Endothelial cell of umbilical vein (primary cell): ENCODE results near the gene MIS18A. TPM values are rescaled to one million over a fixed set of nuclear protein-coding genes. Genes with fewer than 3 reads are reported as not detected.

Experiments used
- Bru-seq: library from RNA; stranded (reverse); fragments of 400-500 nt; gene quantifications from one replicate; lab custom pipeline; 2021; lab: Mats Ljungman, UMichigan
- BruChase-seq, 2 experiments: library from RNA; stranded (reverse); fragments of 400-500 nt; gene quantifications; one replicate each; lab custom pipeline; 2021; lab: Mats Ljungman, UMichigan
- BruUV-seq: library from RNA; stranded (reverse); fragments of 400-500 nt; replicated peaks from 2 replicates; lab custom pipeline; 2021; lab: Mats Ljungman, UMichigan
- CTCF ChIA-PET: fragments of 300-600, 350-600 bp; sonication (Branson Sonifier 250); formaldehyde crosslinking; loops from one replicate; lab custom pipeline; 2021; ENCODE audit warnings: antibody characterized with exemption, inconsistent platforms; lab: Charles Lee
- POLR2A ChIA-PET: fragments of 300-600, 350-600 bp; sonication (Branson Sonifier 250); formaldehyde crosslinking; loops from one replicate; lab custom pipeline; 2021; ENCODE audit warnings: antibody characterized with exemption, inconsistent platforms; lab: Charles Lee
- DNase-seq: peaks from one replicate; pipeline ENCODE4 v3.0.0-alpha.2; 2011; ENCODE audit warnings: low read depth, low spot score
- FAIRE-seq: peaks from 2 replicates; lab custom pipeline; 2011; peaks lifted over from hg19 to GRCh38; lab: Jason Lieb, UNC
- H2AFZ ChIP-seq: 2 replicates; pipeline ENCODE4 v1.6.0; 2012; ENCODE audit warnings: low read depth, low read length, control low read depth, inconsistent platforms
- H3K27ac ChIP-seq: 2 replicates; pipeline ENCODE4 v1.5.1; 2011; ENCODE audit warnings: low read depth, mild to moderate bottlenecking, control low read depth, low read length, moderate library complexity; ENCODE audit not compliant: insufficient read depth
- H3K27me3 ChIP-seq, 2 experiments: 2 replicates each; pipeline versions ENCODE4 v1.6.0 to v1.6.1; 2011; ENCODE audit warnings: low read length in 2 of 2, mixed read lengths in 1 of 2; ENCODE audit not compliant: control insufficient read depth in 2 of 2, insufficient read depth in 2 of 2
- H3K36me3 ChIP-seq, 2 experiments: 2 replicates in 1 of 2; 3 replicates in 1 of 2; pipeline ENCODE4 v1.5.1; 2011; ENCODE audit warnings: low read length in 2 of 2, mild to moderate bottlenecking in 1 of 2, moderate library complexity in 1 of 2; ENCODE audit not compliant: control insufficient read depth in 2 of 2, insufficient read depth in 2 of 2; ENCODE audit errors: extremely low read depth in 1 of 2
- H3K4me1 ChIP-seq: 3 replicates; pipeline ENCODE4 v1.5.1; 2011; ENCODE audit warnings: mild to moderate bottlenecking, low read length; ENCODE audit not compliant: control insufficient read depth, insufficient read depth; ENCODE audit errors: extremely low read depth
- H3K4me2 ChIP-seq: 2 replicates; pipeline ENCODE4 v1.6.1; 2011; ENCODE audit warnings: low read length, control low read depth, mixed read lengths; ENCODE audit not compliant: insufficient read depth
- H3K4me3 ChIP-seq, 3 experiments: fragments of 200-600 bp in 1 of 3; sonication (generic), shearing (Covaris generic) in 1 of 3; replicated peaks in 1 of 3; 2 replicates each; pipeline ENCODE4 v1.5.1; 2011 to 2016; ENCODE audit warnings: control low read depth in 3 of 3, low read length in 3 of 3, mild to moderate bottlenecking in 2 of 3, inconsistent platforms in 1 of 3, low read depth in 1 of 3, moderate library complexity in 1 of 3; ENCODE audit not compliant: insufficient read depth in 1 of 3
- H3K79me2 ChIP-seq: 2 replicates; pipeline ENCODE4 v1.6.0; 2012; ENCODE audit warnings: low read length, inconsistent platforms; ENCODE audit not compliant: control insufficient read depth, insufficient read depth
- H3K9ac ChIP-seq: replicated peaks from 2 replicates; pipeline ENCODE3; 2011; ENCODE audit warnings: low read length, control low read depth; ENCODE audit not compliant: insufficient read depth; ENCODE audit errors: extremely low read depth
- H3K9me1 ChIP-seq: replicated peaks from 3 replicates; pipeline ENCODE4 v1.6.0; 2011; ENCODE audit warnings: mild to moderate bottlenecking, low read length; ENCODE audit not compliant: control insufficient read depth, insufficient read depth; ENCODE audit errors: extremely low read depth
- H3K9me3 ChIP-seq: replicated peaks from 2 replicates; pipeline ENCODE4 v1.5.1; 2012; ENCODE audit warnings: low read length, inconsistent platforms; ENCODE audit not compliant: control insufficient read depth, insufficient read depth
- H4K20me1 ChIP-seq: replicated peaks from 2 replicates; pipeline ENCODE3; 2011; ENCODE audit warnings: mild to moderate bottlenecking, low read length; ENCODE audit not compliant: control insufficient read depth, insufficient read depth; ENCODE audit errors: extremely low read depth
- FOS ChIP-seq: IDR thresholded peaks from 2 replicates; pipeline ENCODE4 v1.6.1; 2011; ENCODE audit warnings: mild to moderate bottlenecking, low read length, moderate library complexity, borderline replicate concordance; ENCODE audit not compliant: insufficient read depth
- POLR2A ChIP-seq: IDR thresholded peaks from 2 replicates; pipeline ENCODE4 v1.6.1; 2012; ENCODE audit warnings: low read depth, mild to moderate bottlenecking, control low read depth, low read length
- POLR2AphosphoS5 ChIP-seq: IDR thresholded peaks from 2 replicates; pipeline ENCODE4 v1.6.1; 2012; ENCODE audit warnings: low read depth, mild to moderate bottlenecking, control low read depth, low read length, moderate library complexity; ENCODE audit not compliant: insufficient read depth
- dilution Hi-C: fragments of 300-500 bp; cut with MboI; formaldehyde crosslinking; loops from one replicate; pipeline ENCODE4 v1.15.0; 2019; ENCODE audit warnings: low sequenced_read_pairs; ENCODE audit not compliant: extremely low pct_ligation_motif_present
- intact Hi-C: fragments of 100-400 bp; cut with micrococcal nuclease; formaldehyde crosslinking; loops from one replicate; pipeline ENCODE4 v1.10.0; 2022
- long read RNA-seq: library from polyadenylated mRNA; stranded (forward); transcript quantifications from one replicate; pipeline ENCODE4 v2.0.0, GENCODE V29; 2021
- polyA minus RNA-seq, 3 experiments: library from RNA; depleted of rRNA, polyadenylated mRNA; stranded (reverse); fragments of >200 nt; gene quantifications; 1 replicate in 1 of 3; 2 replicates in 2 of 3; pipeline ENCODE4 v1.2.3, GENCODE V29; 2011
- polyA plus RNA-seq, 4 experiments: library from polyadenylated mRNA; depleted of rRNA in 3 of 4; stranded (reverse) in 3 of 4; unstranded in 1 of 4; fragments of >200 nt; gene quantifications; 2 replicates each; pipeline versions ENCODE4 v1.2.1 to v1.2.3, GENCODE V29; 2011 to 2012; ENCODE audit warnings: missing spikeins in 1 of 4
- total RNA-seq: library from RNA; stranded (reverse); gene quantifications from 2 replicates; pipeline ENCODE4 v1.2.3, GENCODE V29; 2021
- TF ChIP-seq, protein P1 (sequence below): IDR thresholded peaks from 2 replicates; pipeline ENCODE4 v1.6.1; 2011; ENCODE audit not compliant: insufficient read depth, insufficient read length

The MIS18A gene, protein sequence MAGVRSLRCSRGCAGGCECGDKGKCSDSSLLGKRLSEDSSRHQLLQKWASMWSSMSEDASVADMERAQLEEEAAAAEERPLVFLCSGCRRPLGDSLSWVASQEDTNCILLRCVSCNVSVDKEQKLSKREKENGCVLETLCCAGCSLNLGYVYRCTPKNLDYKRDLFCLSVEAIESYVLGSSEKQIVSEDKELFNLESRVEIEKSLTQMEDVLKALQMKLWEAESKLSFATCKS
- total RNA-seq (19.4 and 19.7 TPM in 2 replicates), polyA plus RNA-seq (6.3 and 7.9 TPM in 2 replicates), polyA minus RNA-seq (2.2 and 4.8 TPM in 2 replicates), Bru-seq, nascent RNA (percentile 65 among the genes with signal in this experiment), BruChase-seq, experiment 1, labeled RNA remaining after a 6-hour chase (percentile 75 among the genes with signal in this experiment), BruChase-seq, experiment 2, labeled RNA remaining after a 2-hour chase (percentile 71 among the genes with signal in this experiment)
- polyA plus RNA-seq (2011; cell fraction: cytosol; rRNA removed) = 10.1 and 10.7 TPM in 2 replicates
- 2.2 and 4.7 TPM in 2 replicates for polyA plus RNA-seq (2011; cell fraction: nucleus; rRNA removed)
- polyA plus RNA-seq (2012) = 10.7 and 15.0 TPM in 2 replicates
- 6.6 TPM for polyA minus RNA-seq (2011; cell fraction: cytosol; rRNA and poly(A)+ RNA removed)
- polyA minus RNA-seq (2011; cell fraction: nucleus; rRNA and poly(A)+ RNA removed) = 0.96 and 1.1 TPM in 2 replicates
- long read RNA-seq, transcript MIS18A-201 (5 exons, 1,575 nt) = major isoform, 69 of 75 reads
- long read RNA-seq, partial matches to known transcripts = 3 of 75 reads
- long read RNA-seq, other reads (novel, unspliced or antisense) = 3 of 75 reads

DNA sequence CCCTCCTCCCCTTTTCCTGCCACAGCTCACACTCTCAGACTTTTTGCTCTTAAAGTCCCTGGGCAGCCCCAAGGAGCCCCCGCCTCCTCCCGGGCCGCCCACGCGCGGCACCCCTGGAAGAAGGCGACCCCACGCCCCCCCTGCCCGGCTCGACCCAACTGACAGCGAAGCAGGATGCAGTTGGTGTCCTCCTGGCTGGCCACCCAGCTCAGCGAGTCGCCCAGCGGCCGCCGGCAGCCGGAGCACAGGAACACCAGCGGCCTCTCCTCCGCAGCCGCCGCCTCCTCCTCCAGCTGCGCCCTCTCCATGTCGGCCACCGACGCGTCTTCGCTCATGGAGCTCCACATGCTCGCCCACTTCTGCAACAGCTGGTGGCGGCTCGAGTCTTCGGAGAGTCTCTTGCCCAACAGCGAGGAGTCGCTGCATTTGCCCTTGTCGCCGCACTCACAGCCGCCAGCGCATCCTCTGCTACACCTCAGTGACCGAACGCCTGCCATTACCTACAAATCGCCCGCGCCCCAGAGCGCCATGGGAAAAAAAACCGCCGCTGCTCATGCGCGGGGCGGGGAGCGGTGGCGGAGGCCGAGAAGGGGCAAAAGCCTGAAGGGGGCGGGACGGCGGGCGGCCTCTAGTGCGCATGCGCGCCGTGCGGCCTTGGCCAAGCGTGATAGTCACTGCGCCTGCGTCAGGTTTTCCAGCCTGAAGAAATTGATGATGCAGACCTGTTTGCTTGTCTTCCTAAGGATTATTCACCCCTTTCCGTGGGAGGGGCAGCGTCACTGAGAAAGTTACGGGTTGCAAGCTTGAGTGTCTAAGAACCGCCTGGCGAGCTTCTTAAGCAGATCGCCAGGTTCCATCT lies at the start of gene MIS18A:
TSS of gene MIS18A (minus strand) at position 532 of the 859 bp plus-strand sequence. CDS start at position 497, 35 bp downstream.
- peak within 1 kb of the TSS; percentile 97 for H3K4me2 ChIP-seq
- no TSS peak for BruUV-seq
- TF ChIP-seq, protein P1, sequence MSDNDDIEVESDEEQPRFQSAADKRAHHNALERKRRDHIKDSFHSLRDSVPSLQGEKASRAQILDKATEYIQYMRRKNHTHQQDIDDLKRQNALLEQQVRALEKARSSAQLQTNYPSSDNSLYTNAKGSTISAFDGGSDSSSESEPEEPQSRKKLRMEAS = peak; percentile 1
- TF ChIP-seq POLR2A (peak; percentile 84), POLR2AphosphoS5 (peak; percentile 77), FOS (no peak)
- POLR2A ChIA-PET = interaction anchor here (0.5 to 0.6 kb wide), 2 partner anchors 9 to 114 kb away, joined by 3 to 4 read pairs; no protein-coding TSS in a partner anchor
- intact Hi-C loops (loop anchor here (1.0 to 2.0 kb wide), 2 partner anchors 323 to 548 kb away; no protein-coding TSS in a partner anchor), dilution Hi-C loops (no loop called here)
- peak within 1 kb of the TSS; percentile 63 to 90 (median 87) for H3K4me3 ChIP-seq
- peak within 1 kb of the TSS; percentile 79 for H2AFZ ChIP-seq
- H3K9ac ChIP-seq = peak within 1 kb of the TSS; percentile 64
- peak; percentile 97 for DNase-seq
- H3K9me3 ChIP-seq = no peaks in the 10 kb centered on the region
- H3K27ac ChIP-seq = peak within 1 kb of the TSS; percentile 31
- peaks cover 16% of the 10 kb centered on the region for H3K4me1 ChIP-seq
- peaks cover 13% of the 10 kb centered on the region for H3K79me2 ChIP-seq
- peak; percentile 97 for FAIRE-seq
- no peaks in the 10 kb centered on the region for H3K27me3 ChIP-seq
- H3K9me1 ChIP-seq = no peaks in the 10 kb centered on the region
- CTCF ChIA-PET = interaction anchor here (0.6 to 0.8 kb wide), 4 partner anchors 22 to 413 kb away, joined by 3 read pairs; no protein-coding TSS in a partner anchor
- no peaks in the 10 kb centered on the region for H3K36me3 ChIP-seq
- no peaks in the 10 kb centered on the region for H4K20me1 ChIP-seq
